Measurements from ENCODE around the gene HMG20B. TPM values are rescaled to one million over a fixed set of nuclear protein-coding genes. Genes with fewer than 3 reads are reported as not detected.
"Not testable (repeated sequence)": the region's sequence is repeated elsewhere in the genome, so short reads cannot be mapped to it uniquely, and the experiment has no call there.

The HMG20B gene
- total and polyA plus RNA-seq, 2 experiments from 2014 or later = 62.6 to 82.3 TPM

DNA sequence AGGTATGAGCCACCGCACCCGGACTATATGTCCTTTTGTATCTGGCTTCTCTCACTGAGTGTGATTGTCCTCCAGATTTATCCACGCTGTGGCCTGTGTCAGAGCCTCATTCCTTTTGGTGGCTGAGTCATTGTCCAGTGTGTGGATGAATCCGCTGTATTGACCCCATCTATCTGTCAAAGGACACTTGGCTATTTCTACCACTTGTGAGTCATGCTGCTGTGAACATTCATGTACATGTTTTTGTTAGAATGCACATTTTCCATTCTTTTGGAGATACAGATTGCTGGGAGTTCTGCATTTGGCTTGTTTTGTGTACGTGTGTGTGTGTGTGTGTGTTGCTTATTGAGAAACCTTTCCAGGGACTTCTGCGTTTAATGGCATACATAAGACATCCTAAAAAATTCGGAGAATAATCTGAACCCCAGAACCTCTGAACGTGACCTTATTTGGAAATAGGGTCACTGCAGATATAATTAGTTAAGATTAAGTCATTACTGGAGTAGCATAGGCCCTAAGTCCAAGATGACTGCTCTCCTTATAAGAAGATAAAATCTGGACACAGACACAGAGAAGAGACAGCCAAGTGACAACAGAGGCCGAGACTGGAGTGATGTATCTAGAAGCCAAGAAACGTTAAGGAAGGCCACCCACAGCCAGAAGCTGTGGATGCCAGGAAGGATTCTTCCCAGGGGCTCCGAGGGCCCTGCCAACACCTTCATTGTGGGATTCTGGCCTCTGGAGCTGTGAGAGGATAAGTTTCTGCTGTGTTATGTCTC, 7.6 kb downstream of the HMG20B start:
- no peak for TF ChIP-seq EZH2 (IDR thresholded peaks at IDR 0.05; ENCODE audit: borderline replicate concordance)
- no peaks in the 10 kb centered on the region for H3K79me2 ChIP-seq
- H2AFZ ChIP-seq = no peak overlapping the region
- no peaks in the 10 kb centered on the region for H4K20me1 ChIP-seq (ENCODE audit: insufficient read depth, poor library complexity, severe bottlenecking)
- no peaks in the 10 kb centered on the region for H3K9me3 ChIP-seq (ENCODE audit: low read depth)
- 67% methylated on average over 11 of the region's 11 CpGs for WGBS (ENCODE audit: low lambda C conversion rate, missing lambda C conversion rate)
- no peaks in the 10 kb centered on the region for H3K36me3 ChIP-seq (replicated peaks; ENCODE audit: insufficient read depth, low read depth)
- no peaks in the 10 kb centered on the region for H3K9me2 ChIP-seq (replicated peaks; ENCODE audit: insufficient read depth)
- no peak overlapping the region for H3K4me2 ChIP-seq
- H3K4me3 ChIP-seq = no peak overlapping the region
- peaks cover 21% of the 10 kb centered on the region for H3K27me3 ChIP-seq
- no peak overlapping the region for H3K27ac ChIP-seq
- peaks cover 9% of the 10 kb centered on the region for H3K4me1 ChIP-seq (ENCODE audit: insufficient read depth)
- DNase-seq (ENCODE audit: low spot score) = no peak

DNA sequence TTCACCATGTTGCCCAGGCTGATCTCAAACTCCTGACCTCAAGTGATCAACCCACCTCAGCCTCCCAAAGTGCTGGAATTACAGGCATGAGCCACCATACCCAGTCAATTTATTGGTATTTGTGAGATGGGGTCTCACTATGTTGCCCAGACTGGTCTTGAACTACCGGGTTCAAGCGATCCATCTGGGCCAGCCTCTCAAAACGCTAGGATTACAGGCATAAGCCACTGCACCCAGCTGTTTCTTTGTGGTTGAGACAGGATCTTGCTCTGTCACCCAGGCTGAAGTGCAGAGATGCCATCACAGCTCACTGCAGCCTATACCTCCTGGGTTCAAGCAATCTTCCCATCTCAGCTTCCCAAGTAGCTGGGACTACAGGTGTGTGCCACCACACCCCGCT, 9.0 kb downstream of the HMG20B start:
- not testable (repeated sequence) for H3K79me2 ChIP-seq; H3K9me3 ChIP-seq (ENCODE audit: low read depth); H3K9me2 ChIP-seq (replicated peaks; ENCODE audit: insufficient read depth); H3K27ac ChIP-seq; H3K36me3 ChIP-seq (replicated peaks; ENCODE audit: insufficient read depth, low read depth); H4K20me1 ChIP-seq (ENCODE audit: insufficient read depth, poor library complexity, severe bottlenecking); H3K4me1 ChIP-seq (ENCODE audit: insufficient read depth); H3K4me3 ChIP-seq; DNase-seq (ENCODE audit: low spot score); H3K4me2 ChIP-seq; H2AFZ ChIP-seq
- H3K27me3 ChIP-seq = peaks cover 33% of the 10 kb centered on the region
- WGBS (ENCODE audit: low lambda C conversion rate, missing lambda C conversion rate) = 81% methylated on average over 4 of the region's 4 CpGs

DNA sequence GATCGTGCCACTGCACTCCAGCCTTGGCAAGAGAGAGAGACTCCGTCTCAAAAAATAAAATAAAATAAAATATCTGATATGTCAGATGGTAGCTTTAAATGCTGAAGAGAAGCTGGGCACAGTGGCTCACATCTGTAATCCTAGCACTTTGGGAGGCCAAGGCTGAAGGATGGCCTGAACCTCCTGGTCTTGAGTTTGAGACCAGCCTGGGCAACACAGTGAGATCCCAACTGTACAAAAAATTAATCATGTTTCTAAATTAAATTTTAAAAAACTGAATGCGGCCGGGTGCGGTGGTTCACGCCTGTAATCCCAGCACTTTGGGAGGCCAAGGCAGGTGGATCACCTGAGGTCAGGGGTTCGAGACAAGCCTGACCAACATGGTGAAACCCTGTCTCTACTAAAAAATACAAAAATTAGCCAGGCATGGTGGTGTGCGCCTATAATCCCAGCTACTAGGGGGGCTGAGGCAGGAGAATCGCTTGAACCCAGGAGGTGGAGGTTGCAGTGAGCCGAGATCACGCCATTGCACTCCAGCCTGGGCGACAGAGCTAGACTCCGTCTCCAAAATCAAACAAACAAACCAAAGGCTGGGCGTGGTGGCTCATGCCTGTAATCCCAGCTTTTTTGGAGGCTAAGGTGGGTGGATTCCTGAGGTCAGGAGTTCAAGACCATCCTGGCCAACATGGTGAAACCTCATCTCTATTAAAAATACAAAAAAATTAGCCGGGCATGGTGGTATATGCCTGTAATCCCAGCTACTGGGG, 11.5 kb downstream of the HMG20B start:
- H3K9me2 ChIP-seq (replicated peaks; ENCODE audit: insufficient read depth); H3K27ac ChIP-seq; H4K20me1 ChIP-seq (ENCODE audit: insufficient read depth, poor library complexity, severe bottlenecking); DNase-seq (ENCODE audit: low spot score); H3K9me3 ChIP-seq (ENCODE audit: low read depth); H2AFZ ChIP-seq; H3K4me3 ChIP-seq; H3K4me1 ChIP-seq (ENCODE audit: insufficient read depth); H3K4me2 ChIP-seq; H3K36me3 ChIP-seq (replicated peaks; ENCODE audit: insufficient read depth, low read depth); H3K79me2 ChIP-seq: not testable (repeated sequence)
- WGBS (ENCODE audit: low lambda C conversion rate, missing lambda C conversion rate) = 88% methylated on average over 15 of the region's 15 CpGs
- peaks cover 36% of the 10 kb centered on the region for H3K27me3 ChIP-seq

DNA sequence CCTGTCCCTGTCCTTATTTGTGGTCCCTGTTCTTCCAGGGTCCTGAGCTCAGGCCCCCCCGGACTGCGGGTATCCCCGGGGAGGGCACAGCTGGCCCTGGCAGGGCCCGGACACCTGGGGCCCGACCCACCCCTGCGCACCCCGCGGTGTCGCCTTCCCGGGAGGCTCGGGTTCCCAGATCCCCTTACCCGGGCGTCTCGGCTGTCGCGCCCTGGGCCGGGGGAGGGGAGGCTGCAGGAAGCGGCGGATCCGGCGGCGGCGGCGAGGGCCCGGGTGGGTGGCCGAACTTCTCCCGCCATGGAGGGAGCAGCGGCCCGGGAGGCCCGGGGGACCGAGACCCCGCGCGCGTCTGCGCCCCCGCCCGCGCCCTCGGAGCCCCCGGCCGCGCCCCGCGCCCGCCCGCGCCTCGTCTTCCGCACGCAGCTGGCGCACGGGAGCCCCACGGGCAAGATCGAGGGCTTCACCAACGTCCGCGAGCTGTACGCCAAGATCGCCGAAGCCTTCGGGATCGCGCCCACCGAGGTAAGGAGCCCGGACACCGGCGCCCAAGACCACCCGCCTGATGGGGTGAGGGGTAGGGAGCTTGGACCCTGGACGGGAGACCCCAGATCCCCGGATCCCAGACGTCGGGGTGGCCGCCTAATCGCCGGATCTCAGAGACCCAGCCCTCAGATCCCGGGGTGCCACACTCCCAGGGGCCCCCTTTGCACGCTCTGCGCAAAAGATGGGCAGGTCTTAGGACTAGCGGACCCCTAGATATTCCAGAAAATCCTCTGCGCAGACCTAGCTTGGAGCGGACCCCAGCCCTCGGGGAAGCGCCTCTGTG, 12.8 kb downstream of the HMG20B start, which contains the start of gene GIPC3:
Gene GIPC3 (plus strand): TSS at position 178 of the 826 bp plus-strand sequence. CDS start 120 bp downstream, at position 298.
- no peaks in the 10 kb centered on the region for H3K4me1 ChIP-seq (ENCODE audit: insufficient read depth)
- 19% methylated on average over 40 of the region's 84 CpGs for WGBS (ENCODE audit: low lambda C conversion rate, missing lambda C conversion rate)
- H3K79me2 ChIP-seq = no peaks in the 10 kb centered on the region
- peaks cover 36% of the 10 kb centered on the region for H3K27me3 ChIP-seq
- DNase-seq (ENCODE audit: low spot score) = no peak
- H2AFZ ChIP-seq = no peak within 1 kb of the TSS
- no peaks in the 10 kb centered on the region for H3K9me3 ChIP-seq (ENCODE audit: low read depth)
- H3K9me2 ChIP-seq (replicated peaks; ENCODE audit: insufficient read depth) = no peaks in the 10 kb centered on the region
- no peaks in the 10 kb centered on the region for H3K36me3 ChIP-seq (replicated peaks; ENCODE audit: insufficient read depth, low read depth)
- no peaks in the 10 kb centered on the region for H4K20me1 ChIP-seq (ENCODE audit: insufficient read depth, poor library complexity, severe bottlenecking)
- H3K4me3 ChIP-seq = no peak within 1 kb of the TSS
- no peak within 1 kb of the TSS for H3K27ac ChIP-seq
- TF ChIP-seq EZH2 (IDR thresholded peaks at IDR 0.05; ENCODE audit: borderline replicate concordance) (peak; percentile 84), EZH2phosphoT487 (IDR thresholded peaks at IDR 0.05; ENCODE audit: low read depth, severe bottlenecking, unreplicated experiment) (no peak)
- TF ChIP-seq, protein P1, sequence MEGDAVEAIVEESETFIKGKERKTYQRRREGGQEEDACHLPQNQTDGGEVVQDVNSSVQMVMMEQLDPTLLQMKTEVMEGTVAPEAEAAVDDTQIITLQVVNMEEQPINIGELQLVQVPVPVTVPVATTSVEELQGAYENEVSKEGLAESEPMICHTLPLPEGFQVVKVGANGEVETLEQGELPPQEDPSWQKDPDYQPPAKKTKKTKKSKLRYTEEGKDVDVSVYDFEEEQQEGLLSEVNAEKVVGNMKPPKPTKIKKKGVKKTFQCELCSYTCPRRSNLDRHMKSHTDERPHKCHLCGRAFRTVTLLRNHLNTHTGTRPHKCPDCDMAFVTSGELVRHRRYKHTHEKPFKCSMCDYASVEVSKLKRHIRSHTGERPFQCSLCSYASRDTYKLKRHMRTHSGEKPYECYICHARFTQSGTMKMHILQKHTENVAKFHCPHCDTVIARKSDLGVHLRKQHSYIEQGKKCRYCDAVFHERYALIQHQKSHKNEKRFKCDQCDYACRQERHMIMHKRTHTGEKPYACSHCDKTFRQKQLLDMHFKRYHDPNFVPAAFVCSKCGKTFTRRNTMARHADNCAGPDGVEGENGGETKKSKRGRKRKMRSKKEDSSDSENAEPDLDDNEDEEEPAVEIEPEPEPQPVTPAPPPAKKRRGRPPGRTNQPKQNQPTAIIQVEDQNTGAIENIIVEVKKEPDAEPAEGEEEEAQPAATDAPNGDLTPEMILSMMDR (IDR thresholded peaks at IDR 0.05; ENCODE audit: poor library complexity) = no peak
- peak within 1 kb of the TSS; percentile 64 for H3K4me2 ChIP-seq
